HFF-Myc (cell line): ENCODE data around the gene PANX2.

Experiments
- DNase-seq: peaks from one replicate; pipeline ENCODE4 v3.0.0-alpha.2; 2011; ENCODE audit warnings: low read depth; ENCODE audit errors: extremely low read depth
- H3K4me3 ChIP-seq: replicated peaks from 2 replicates; pipeline ENCODE4 v1.5.1; 2011; ENCODE audit warnings: low read depth, mild to moderate bottlenecking, control low read depth, low read length
- CTCF ChIP-seq: IDR thresholded peaks from 2 replicates; pipeline ENCODE4 v1.5.1; 2012; ENCODE audit warnings: mild to moderate bottlenecking, low read depth, low read length, control low read depth; ENCODE audit errors: missing control alignments

The PANX2 gene

GRCh38 chr22:50169181-50169759 is 1.3 kb upstream of the PANX2 start:
- H3K4me3 ChIP-seq, result no peak overlapping the region
- TF ChIP-seq CTCF, result no peak
- DNase-seq, result no peak

GRCh38 chr22:50169774-50170341 is 673 bp upstream of the PANX2 start:
- no peak for TF ChIP-seq CTCF
- DNase-seq, result no peak
- 0 out of 2 replicates have a peak overlapping the region, but pooled peaks have one; percentile 11 for H3K4me3 ChIP-seq

GRCh38 chr22:50171319-50171964 is 911 bp downstream of the PANX2 start:
- H3K4me3 ChIP-seq, result no peak overlapping the region
- no peak for DNase-seq
- TF ChIP-seq CTCF, result no peak

- H3K4me3 ChIP-seq, result no peak overlapping the region
- no peak for TF ChIP-seq CTCF
- no peak for DNase-seq
Measured at GRCh38 chr22:50171965-50172421, 1.5 kb downstream of the PANX2 start.

- no peak for TF ChIP-seq CTCF
Measured at GRCh38 chr22:50173311-50173982, 2.9 kb downstream of the PANX2 start.

GRCh38 chr22:50173983-50174355 is 3.4 kb downstream of the PANX2 start:
- TF ChIP-seq CTCF, result no peak
- H3K4me3 ChIP-seq, result no peak overlapping the region
- no peak for DNase-seq

More at GRCh38 chr22:50173311-50173982, 2.9 kb downstream of the PANX2 start:
- no peak overlapping the region for H3K4me3 ChIP-seq
- no peak for DNase-seq
